Colonic mucosa (tissue), 4 donors: Measurements from ENCODE around the gene NOXO1. TPM values are rescaled to one million over a fixed set of nuclear protein-coding genes. Genes with fewer than 3 reads are reported as not detected.

ENCODE experiments used
- DNase-seq: peaks from one replicate; pipeline ENCODE4 v3.0.0-alpha.2; 2020
- H3K27ac ChIP-seq: fragments of 200-600 bp; one replicate; pipeline ENCODE4 v1.8.0; 2021
- H3K27me3 ChIP-seq: fragments of 200-600 bp; one replicate; pipeline ENCODE4 v1.8.0; 2021
- H3K36me3 ChIP-seq: fragments of 200-600 bp; one replicate; pipeline ENCODE4 v1.8.0; 2021
- H3K4me1 ChIP-seq: fragments of 200-600 bp; one replicate; pipeline ENCODE4 v1.8.0; 2021; ENCODE audit warnings: mild to moderate bottlenecking
- H3K4me3 ChIP-seq: fragments of 200-600 bp; one replicate; pipeline ENCODE4 v1.8.0; 2021
- H3K9ac ChIP-seq, 2 donors: one replicate each; pipeline ENCODE4 v1.7.0; 2013; ENCODE audit warnings: control low read depth in 2 of 2, low read depth in 2 of 2, low read length in 2 of 2
- H3K9me3 ChIP-seq: fragments of 200-600 bp; one replicate; pipeline ENCODE4 v1.8.0; 2021
- intact Hi-C: fragments of 100-400 bp; cut with DNase I; formaldehyde crosslinking; loops from one replicate; pipeline ENCODE4 v1.14.1; 2022
- total RNA-seq, 2 donors: library from RNA; stranded (reverse); fragmentation: NEBNext Ultra II Directional in 1 of 2; extraction: Animal tissue kit (Norgen Biotek cat#: 25700) in 1 of 2; gene quantifications; one replicate each; pipeline ENCODE4 v1.2.1, GENCODE V29; 2021
- TF ChIP-seq, protein P1 (sequence below): fragments of 200-600 bp; IDR thresholded peaks from one replicate; pipeline ENCODE4 v1.8.0; 2022; ENCODE audit warnings: antibody characterized with exemption, mild to moderate bottlenecking
- donor health status: healthy.
- donor health status: DM: no; HTN: no; CAD: no.
- donor health status: DM: no; HTN: no; CAD: no.

The NOXO1 gene
- total RNA-seq, 2 donors from 2014 or later = 43.9 to 80.1 TPM

DNA sequence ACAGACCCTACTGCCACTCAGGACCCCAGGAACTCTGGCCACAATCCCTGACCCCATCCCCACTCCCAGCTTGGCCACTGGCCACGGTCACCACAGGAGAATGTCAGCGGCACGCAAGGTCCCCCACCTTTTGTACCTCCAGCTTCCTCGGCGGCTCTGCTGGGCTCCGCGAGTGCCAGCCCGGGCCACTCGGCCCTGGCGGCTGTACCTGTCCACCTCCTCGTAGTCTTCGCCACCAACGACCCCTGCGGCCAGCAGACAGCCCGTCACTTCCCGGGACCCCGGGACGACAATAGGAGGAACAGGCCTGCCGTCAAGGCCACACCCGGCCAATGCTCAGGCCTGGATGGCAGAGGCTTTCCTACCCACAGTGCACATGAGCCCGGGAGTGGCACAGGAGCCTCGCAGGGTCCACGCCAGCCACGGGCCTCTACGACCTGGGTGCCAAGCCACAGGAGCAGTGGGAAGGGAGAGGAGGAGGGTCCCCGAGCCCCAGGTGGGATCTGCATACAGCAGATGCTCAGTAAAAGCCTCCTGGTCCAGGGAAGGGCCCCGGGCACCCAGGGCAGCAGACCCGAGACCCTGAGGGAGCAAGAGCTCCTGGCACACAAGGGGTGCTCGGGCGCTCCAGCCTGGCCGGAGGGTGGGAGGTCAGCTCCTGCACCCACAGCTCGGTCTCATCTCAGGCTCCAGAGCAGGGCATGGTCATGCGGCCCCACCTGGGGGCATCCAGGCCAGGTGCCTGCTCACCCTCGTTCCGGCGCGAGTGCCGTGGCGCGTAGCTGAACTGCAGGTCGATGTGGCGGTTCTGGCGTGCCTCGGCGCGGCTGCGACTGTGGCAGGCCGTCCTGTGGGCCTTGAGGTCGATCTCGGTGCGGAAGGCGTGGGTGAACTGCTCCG lies 20.4 kb upstream of the NOXO1 start:
- Histone ChIP-seq H3K27me3 (no peaks in the 10 kb centered on the region), H3K9ac (no peak overlapping the region), H3K36me3 (peaks cover 41% of the 10 kb centered on the region), H3K4me1 (peaks cover 15% of the 10 kb centered on the region), H3K4me3 (no peak overlapping the region), H3K27ac (no peak overlapping the region), H3K9me3 (no peaks in the 10 kb centered on the region)
- intact Hi-C loops = no loop called here
- TF ChIP-seq, protein P1, sequence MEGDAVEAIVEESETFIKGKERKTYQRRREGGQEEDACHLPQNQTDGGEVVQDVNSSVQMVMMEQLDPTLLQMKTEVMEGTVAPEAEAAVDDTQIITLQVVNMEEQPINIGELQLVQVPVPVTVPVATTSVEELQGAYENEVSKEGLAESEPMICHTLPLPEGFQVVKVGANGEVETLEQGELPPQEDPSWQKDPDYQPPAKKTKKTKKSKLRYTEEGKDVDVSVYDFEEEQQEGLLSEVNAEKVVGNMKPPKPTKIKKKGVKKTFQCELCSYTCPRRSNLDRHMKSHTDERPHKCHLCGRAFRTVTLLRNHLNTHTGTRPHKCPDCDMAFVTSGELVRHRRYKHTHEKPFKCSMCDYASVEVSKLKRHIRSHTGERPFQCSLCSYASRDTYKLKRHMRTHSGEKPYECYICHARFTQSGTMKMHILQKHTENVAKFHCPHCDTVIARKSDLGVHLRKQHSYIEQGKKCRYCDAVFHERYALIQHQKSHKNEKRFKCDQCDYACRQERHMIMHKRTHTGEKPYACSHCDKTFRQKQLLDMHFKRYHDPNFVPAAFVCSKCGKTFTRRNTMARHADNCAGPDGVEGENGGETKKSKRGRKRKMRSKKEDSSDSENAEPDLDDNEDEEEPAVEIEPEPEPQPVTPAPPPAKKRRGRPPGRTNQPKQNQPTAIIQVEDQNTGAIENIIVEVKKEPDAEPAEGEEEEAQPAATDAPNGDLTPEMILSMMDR = no peak
- no peak for DNase-seq

DNA sequence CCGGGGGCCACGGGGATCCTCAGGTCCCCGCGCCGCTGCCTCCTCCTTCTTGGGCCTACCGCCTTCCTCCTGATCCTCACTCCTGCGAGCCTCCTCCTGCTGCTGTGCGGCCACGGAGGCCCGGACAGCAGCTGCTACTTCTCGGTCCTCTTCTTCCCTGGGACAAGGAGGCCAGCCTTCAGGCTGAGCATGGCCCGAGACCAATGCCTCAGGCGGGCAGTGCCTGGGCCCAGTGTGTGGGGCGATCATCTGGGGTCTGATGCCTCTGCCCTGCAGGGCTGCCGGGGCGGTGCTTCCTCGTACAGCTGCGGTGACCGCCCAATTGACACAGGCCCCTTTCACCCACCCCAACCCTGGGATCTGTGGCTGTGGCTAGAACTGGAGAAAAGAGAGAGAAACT lies 19.8 kb upstream of the NOXO1 start:
- TF ChIP-seq, protein P1 = no peak
- Histone ChIP-seq H3K4me1 (peaks cover 15% of the 10 kb centered on the region), H3K9ac (no peak overlapping the region), H3K9me3 (no peaks in the 10 kb centered on the region), H3K27ac (no peak overlapping the region), H3K27me3 (no peaks in the 10 kb centered on the region), H3K4me3 (no peak overlapping the region), H3K36me3 (peaks cover 41% of the 10 kb centered on the region)
- DNase-seq = no peak
- intact Hi-C loops = no loop called here

DNA sequence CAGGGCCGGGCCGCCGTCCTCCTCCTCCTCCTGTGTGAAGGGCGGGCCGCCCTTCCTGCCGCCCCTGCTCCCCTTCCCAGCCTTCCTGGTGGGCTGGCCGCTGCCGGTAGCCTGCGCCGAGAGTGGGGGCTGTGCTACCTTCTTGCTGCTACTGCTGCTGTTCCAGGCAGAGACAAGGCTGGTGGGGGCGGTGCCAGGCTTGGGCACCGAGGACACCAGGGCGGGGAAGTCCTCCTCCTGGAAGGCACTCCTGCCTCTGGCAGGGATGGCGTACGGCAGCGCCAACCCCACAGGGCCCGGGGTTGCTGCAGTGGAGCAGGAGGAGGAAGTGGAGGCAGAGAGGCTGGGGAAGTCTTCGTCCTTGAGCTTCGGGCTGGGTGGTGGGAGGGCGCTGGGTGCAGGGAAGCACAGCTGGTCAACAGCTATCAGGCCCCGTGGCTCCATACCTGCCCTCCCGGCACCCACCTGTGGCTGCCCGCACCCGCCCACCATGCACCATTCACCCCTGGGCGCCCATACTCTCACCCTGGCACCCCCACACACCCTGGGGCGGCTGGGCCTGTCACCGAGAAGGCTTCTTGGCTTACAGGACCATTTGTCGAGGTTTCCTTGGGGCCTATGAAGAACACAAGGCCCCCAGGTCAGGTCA lies 18.7 kb upstream of the NOXO1 start:
- Histone ChIP-seq H3K9me3 (no peaks in the 10 kb centered on the region), H3K27ac (no peak overlapping the region), H3K4me1 (peaks cover 11% of the 10 kb centered on the region), H3K4me3 (no peak overlapping the region), H3K27me3 (no peaks in the 10 kb centered on the region), H3K36me3 (peaks cover 41% of the 10 kb centered on the region), H3K9ac (no peak overlapping the region)
- intact Hi-C loops = no loop called here
- TF ChIP-seq, protein P1 = no peak
- no peak for DNase-seq

DNA sequence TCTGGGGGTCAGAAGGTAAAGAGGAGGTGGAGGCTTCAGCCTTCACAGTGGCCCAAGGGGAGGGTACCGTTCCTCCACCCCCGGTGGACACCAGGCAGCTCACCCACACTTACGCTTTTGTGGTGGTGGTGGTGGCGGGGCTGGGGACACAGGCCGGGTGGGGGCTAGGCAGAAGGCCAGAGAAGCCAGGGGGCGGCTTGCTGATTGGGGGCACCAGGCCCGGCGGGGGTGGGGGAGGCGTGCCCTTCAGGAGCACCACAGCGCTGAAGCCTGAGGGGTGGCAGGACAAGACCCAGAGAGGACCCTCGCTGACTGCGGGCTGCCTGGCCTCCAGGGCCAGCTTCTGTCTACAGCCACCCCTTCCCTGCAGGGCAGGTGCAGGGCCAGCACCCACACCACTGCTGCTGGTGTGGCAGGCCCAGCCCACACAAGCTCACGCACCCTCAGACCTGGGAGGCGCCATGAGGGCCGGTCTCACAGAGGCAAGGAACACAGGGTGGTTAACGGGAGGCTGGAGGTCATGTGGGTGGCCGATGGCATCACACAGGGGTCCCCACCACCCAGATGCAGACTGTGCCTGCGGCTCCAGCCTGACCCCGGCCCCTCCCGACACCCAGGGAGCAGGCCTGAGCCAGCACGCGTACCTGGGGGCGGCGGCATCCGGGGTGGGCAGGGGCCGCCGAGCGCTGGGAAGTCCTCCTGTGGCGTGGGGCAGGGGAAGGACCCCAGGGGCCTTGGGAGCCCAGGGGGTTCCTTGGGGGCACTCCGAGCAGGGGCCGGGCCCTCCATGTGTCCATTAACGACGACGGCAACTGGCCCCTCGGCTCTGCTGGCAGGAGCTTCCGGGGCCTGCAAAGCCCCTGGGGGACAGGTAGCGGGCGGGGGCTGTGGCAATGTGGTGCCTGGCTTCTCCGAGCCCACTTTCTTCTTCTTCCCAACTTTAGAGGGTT lies 17.9 kb upstream of the NOXO1 start:
- DNase-seq = no peak
- intact Hi-C loops = no loop called here
- TF ChIP-seq, protein P1 = no peak
- H3K27ac ChIP-seq = peak overlapping the region; percentile 27
- H3K36me3 ChIP-seq = peaks cover 41% of the 10 kb centered on the region
- H3K9me3 ChIP-seq = no peaks in the 10 kb centered on the region
- H3K4me3 ChIP-seq = no peak overlapping the region
- peaks cover 3% of the 10 kb centered on the region for H3K4me1 ChIP-seq
- no peaks in the 10 kb centered on the region for H3K27me3 ChIP-seq
- no peak overlapping the region for H3K9ac ChIP-seq

DNA sequence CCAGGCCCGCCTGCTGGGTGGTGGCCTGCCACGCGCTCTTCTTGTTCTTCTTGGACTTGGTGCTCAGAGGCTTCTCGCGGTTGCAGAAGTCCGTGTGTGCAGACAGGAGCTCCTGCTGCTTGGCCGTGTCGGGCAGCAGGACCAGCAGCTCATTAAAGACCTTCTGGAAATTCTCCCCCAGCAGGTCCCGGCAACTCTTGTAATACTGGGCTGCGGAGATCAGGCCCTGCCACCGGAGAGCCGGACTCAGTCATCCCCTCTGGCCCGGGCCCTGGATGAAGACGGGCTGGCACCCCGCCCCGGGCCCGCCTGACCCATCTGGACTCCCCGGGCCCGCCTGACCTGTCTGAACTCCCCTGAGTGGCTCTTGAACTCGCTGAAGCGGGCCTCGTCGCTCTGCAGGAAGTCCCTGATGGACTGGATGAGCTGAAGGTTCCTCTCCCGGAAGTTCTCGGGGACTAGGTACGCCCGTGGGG lies 17.1 kb upstream of the NOXO1 start:
- Histone ChIP-seq H3K27me3 (no peaks in the 10 kb centered on the region), H3K9ac (no peak overlapping the region), H3K4me3 (no peak overlapping the region), H3K4me1 (no peaks in the 10 kb centered on the region), H3K9me3 (no peaks in the 10 kb centered on the region), H3K36me3 (peaks cover 39% of the 10 kb centered on the region), H3K27ac (peak overlapping the region; percentile 27)
- no peak for DNase-seq
- intact Hi-C loops = no loop called here
- TF ChIP-seq, protein P1 = no peak
